BLaER1 (cell line): ENCODE results near the gene ZWILCH.
A peak's percentile ranks its signal among the peaks of the same experiment; 100 is the strongest.

Source experiments
- H3K27ac ChIP-seq: shearing (Covaris generic); formaldehyde crosslinking; 2 replicates; pipeline ENCODE4 v1.8.1; 2022
- H3K27me3 ChIP-seq: shearing (Covaris generic); formaldehyde crosslinking; 2 replicates; pipeline ENCODE4 v1.8.1; 2022
- H3K36me3 ChIP-seq: shearing (Covaris generic); formaldehyde crosslinking; 2 replicates; pipeline ENCODE4 v1.8.1; 2022
- H3K4me1 ChIP-seq: shearing (Covaris generic); formaldehyde crosslinking; 2 replicates; pipeline ENCODE4 v1.8.1; 2022
- H3K4me2 ChIP-seq: shearing (Covaris generic); formaldehyde crosslinking; 2 replicates; pipeline ENCODE4 v1.8.1; 2022
- H3K4me3 ChIP-seq: shearing (Covaris generic); formaldehyde crosslinking; 2 replicates; pipeline ENCODE4 v1.8.1; 2022
- H3K9ac ChIP-seq: shearing (Covaris generic); formaldehyde crosslinking; 2 replicates; pipeline ENCODE4 v1.8.1; 2022
- H3K9me3 ChIP-seq: shearing (Covaris generic); formaldehyde crosslinking; 2 replicates; pipeline ENCODE4 v1.8.1; 2022
- H4K20me1 ChIP-seq: shearing (Covaris generic); formaldehyde crosslinking; 2 replicates; pipeline ENCODE4 v1.8.1; 2022
- Cebpa-rat ChIP-seq: shearing (Covaris generic); IDR thresholded peaks from 2 replicates; pipeline ENCODE4 v1.8.1; 2022

The ZWILCH gene

DNA sequence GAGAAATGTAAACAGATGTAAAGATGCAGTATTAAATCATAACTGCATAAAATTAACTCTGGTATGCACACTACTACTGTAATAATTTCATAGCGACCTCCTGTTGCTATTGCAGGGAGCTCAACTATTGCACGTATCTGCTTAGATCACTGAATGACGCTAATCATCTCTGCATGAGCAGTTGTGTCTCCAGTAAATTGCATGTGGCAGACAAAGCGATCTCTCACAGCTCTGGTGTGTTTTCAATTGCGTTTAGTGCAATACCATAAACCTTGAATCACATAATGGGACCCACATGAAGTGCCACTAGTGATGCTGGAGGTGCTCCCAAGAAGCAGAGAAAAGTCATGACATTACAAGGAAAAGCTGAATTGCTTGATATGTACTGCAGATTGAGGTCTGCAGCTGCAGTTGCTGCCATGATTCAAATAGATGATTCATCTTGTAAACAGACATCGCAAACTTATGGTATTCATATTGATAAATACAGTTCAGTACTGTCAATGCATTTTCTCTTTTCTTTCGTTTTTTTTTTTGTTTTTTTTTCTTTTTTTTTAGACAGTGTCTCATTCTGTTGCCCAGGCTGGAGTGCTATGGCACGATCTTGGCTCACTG lies 90.9 kb downstream of the ZWILCH start:
- no peaks in the 10 kb centered on the region for H3K36me3 ChIP-seq
- no peak for TF ChIP-seq Cebpa-rat
- no peak overlapping the region for H3K4me2 ChIP-seq

DNA sequence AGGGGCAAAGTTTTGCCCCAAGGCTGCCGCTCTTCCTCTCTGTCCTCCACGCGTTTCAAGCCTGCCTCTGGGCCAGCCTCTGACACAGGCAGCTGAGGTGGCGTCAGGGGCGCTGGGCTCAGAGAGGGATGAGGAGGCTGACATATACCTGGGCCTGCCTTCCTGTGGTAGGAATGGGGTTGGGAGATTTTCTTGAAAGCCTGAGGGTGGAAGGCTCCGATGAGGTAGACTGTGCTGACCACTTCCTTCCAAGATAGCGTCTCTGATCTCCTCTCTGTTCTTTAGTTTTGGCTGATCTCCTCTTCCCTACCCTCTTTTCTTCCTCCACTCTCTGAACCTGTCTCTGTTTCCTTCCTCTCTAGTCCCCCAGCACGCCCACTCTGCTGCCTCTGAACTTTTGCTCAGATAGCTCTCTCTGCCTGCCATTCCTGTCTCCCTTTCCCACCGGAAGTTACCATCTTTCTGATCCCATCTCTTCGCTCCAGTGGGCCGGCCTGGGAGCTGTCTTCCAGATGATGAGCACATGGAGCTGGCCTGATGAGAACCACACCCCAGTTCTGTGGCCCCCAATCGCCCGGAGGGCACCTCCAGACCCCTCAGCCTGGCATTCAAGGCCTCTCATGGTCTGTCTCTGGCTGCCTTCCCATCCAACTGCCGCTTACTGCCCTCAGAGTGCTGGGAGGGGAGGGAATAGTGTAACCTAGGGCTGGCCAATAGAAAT lies 93.1 kb downstream of the ZWILCH start:
- H3K4me2 ChIP-seq: 0 out of 2 replicates have a peak overlapping the region, but pooled peaks have one; percentile 14
- TF ChIP-seq Cebpa-rat: no peak
- H4K20me1 ChIP-seq: no peaks in the 10 kb centered on the region

More for the DNA sequence above, 90.9 kb downstream of the ZWILCH start:
- Histone ChIP-seq H3K9ac (no peak overlapping the region), H3K9me3 (no peaks in the 10 kb centered on the region), H3K27ac (no peak overlapping the region), H3K4me3 (no peak overlapping the region), H4K20me1 (no peaks in the 10 kb centered on the region), H3K4me1 (0 out of 2 replicates have a peak, but pooled peaks cover 5% of the 10 kb centered on the region), H3K27me3 (no peaks in the 10 kb centered on the region)

More for the DNA sequence above, 93.1 kb downstream of the ZWILCH start:
- no peaks in the 10 kb centered on the region for H3K9me3 ChIP-seq
- no peak overlapping the region for H3K9ac ChIP-seq
- H3K4me3 ChIP-seq: no peak overlapping the region
- H3K36me3 ChIP-seq: no peaks in the 10 kb centered on the region
- H3K27me3 ChIP-seq: no peaks in the 10 kb centered on the region
- H3K4me1 ChIP-seq: 0 out of 2 replicates have a peak, but pooled peaks cover 5% of the 10 kb centered on the region
- no peak overlapping the region for H3K27ac ChIP-seq
